ENCODE measurements around the gene APEX1.
"Not testable (repeated sequence)": the region's sequence is repeated elsewhere in the genome, so short reads cannot be mapped to it uniquely, and the experiment has no call there.

APEX1 gene

GRCh38 chr14:20436363-20436755 lies 18.7 kb upstream of the APEX1 start:
- DNase-seq: no peak

GRCh38 chr14:20438664-20439063 lies 16.4 kb upstream of the APEX1 start:
- no peak for DNase-seq

GRCh38 chr14:20440465-20440864 lies 14.6 kb upstream of the APEX1 start:
- DNase-seq: no peak

GRCh38 chr14:20440882-20441281 lies 14.1 kb upstream of the APEX1 start:
- no peak for DNase-seq

GRCh38 chr14:20441461-20441860 lies 13.6 kb upstream of the APEX1 start:
- no peak for DNase-seq

GRCh38 chr14:20443650-20444049 lies 11.4 kb upstream of the APEX1 start:
- DNase-seq: not testable (repeated sequence)

- no peak for DNase-seq
Measured at GRCh38 chr14:20446889-20447288, 8.1 kb upstream of the APEX1 start.

- DNase-seq: not testable (repeated sequence)
Measured at GRCh38 chr14:20452831-20453230, 2.2 kb upstream of the APEX1 start.

- DNase-seq: peak; percentile 84
Measured at GRCh38 chr14:20455355-20456300, 602 bp downstream of the APEX1 start.

- DNase-seq: no peak
Measured at GRCh38 chr14:20456971-20457370, 1.9 kb downstream of the APEX1 start.

GRCh38 chr14:20458031-20458789 lies 3.2 kb downstream of the APEX1 start:
- no peak for DNase-seq

- DNase-seq: peak; percentile 66
Measured at GRCh38 chr14:20460458-20461224, 5.6 kb downstream of the APEX1 start.

- peak; percentile 99 for DNase-seq
Measured at GRCh38 chr14:20461225-20462141, 6.5 kb downstream of the APEX1 start, which contains the start of gene PIP4P1. TSS of gene PIP4P1 (minus strand) at chr14:20461434. CDS start at chr14:20461325, 109 bp downstream.

- no peak for DNase-seq
Measured at GRCh38 chr14:20468764-20469241, 13.8 kb downstream of the APEX1 start.

- DNase-seq: peak; percentile 90
Measured at GRCh38 chr14:20469242-20469889, 14.3 kb downstream of the APEX1 start, which contains the start of gene PNP. TSS of gene PNP (plus strand) at chr14:20469406. CDS start at chr14:20469525, 119 bp downstream.

GRCh38 chr14:20469890-20470602 lies 15.0 kb downstream of the APEX1 start:
- no peak for DNase-seq

GRCh38 chr14:20470603-20470901 lies 15.5 kb downstream of the APEX1 start:
- DNase-seq: no peak

GRCh38 chr14:20472536-20473169 lies 17.6 kb downstream of the APEX1 start:
- no peak for DNase-seq

GRCh38 chr14:20476776-20477175 lies 21.8 kb downstream of the APEX1 start:
- no peak for DNase-seq

All from NCI-H1436 (cell line).